ENCODE data around the gene CCDC175.

DNA sequence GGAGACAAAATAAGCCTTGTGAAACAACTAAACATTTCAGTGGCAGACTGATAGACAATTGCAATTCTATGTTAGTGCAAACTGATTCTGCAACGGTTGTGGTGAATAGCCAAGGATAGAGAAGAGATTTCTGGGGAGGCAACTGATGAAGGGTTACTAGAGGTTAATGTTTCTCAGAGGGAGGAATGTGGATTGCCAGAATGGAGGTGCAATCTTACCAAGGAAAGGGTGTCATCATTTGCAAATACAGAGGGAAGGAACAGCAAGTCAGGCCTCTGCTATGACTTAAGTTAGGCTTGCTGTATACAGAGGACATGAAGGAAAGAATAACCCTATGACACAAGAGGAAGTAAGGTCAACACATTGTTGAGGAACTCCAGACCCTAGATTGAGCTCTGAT, 35.8 kb downstream of the CCDC175 start:
- TF ChIP-seq TAF1 (IDR thresholded peaks at IDR 0.05; ENCODE audit: low read depth, low read length): no peak
- TF ChIP-seq POLR2A (IDR thresholded peaks at IDR 0.05; ENCODE audit: low read depth, low read length): no peak
- TF ChIP-seq POLR2AphosphoS5 (IDR thresholded peaks at IDR 0.05; ENCODE audit: low read depth, low read length): no peak
- no peak for TF ChIP-seq PAX5 (IDR thresholded peaks at IDR 0.05; ENCODE audit: insufficient read depth, low read length, severe bottlenecking)

Measured in GM12891 (cell line).